Prostate gland (tissue), 2 donors: ENCODE data around the gene UNC13D. TPM values are rescaled to one million over a fixed set of nuclear protein-coding genes. Genes with fewer than 3 reads are reported as not detected.

ENCODE experiments used
- DNase-seq: peaks from one replicate; pipeline ENCODE4 v3.0.0-alpha.2; 2019; ENCODE audit warnings: low spot score
- H3K27ac ChIP-seq, 2 donors: fragments of 200-600 bp; sonication (generic); 2 replicates each; pipeline ENCODE4 v1.5.1; 2017 to 2019
- H3K27me3 ChIP-seq: fragments of 200-600 bp; sonication (generic); replicated peaks from 2 replicates; pipeline ENCODE4 v1.5.1; 2019; ENCODE audit not compliant: insufficient read depth
- H3K36me3 ChIP-seq, 2 donors: fragments of 200-600 bp; sonication (generic); 1 replicate in 1 of 2; 2 replicates in 1 of 2; pipeline versions ENCODE4 v1.5.1 to v1.8.1; 2017 to 2019
- H3K4me1 ChIP-seq: fragments of 200-600 bp; sonication (generic); replicated peaks from 2 replicates; pipeline ENCODE4 v1.5.1; 2019
- H3K4me3 ChIP-seq, 2 donors: fragments of 200-600 bp; sonication (generic); 2 replicates each; pipeline ENCODE4 v1.5.1; 2017 to 2019
- H3K9me3 ChIP-seq: fragments of 200-600 bp; sonication (generic); 2 replicates; pipeline ENCODE4 v1.5.1; 2017
- POLR2A ChIP-seq: fragments of 450-650 bp; IDR thresholded peaks from one replicate; pipeline ENCODE4 v1.6.1; 2016; ENCODE audit warnings: antibody characterized with exemption, mild to moderate bottlenecking
- POLR2AphosphoS5 ChIP-seq: sonication (generic); formaldehyde crosslinking; IDR thresholded peaks from one replicate; pipeline ENCODE4 v1.6.1; 2017; ENCODE audit warnings: antibody characterized with exemption
- WGBS: methylation state at CpG from one replicate; pipeline ENCODE4 v1.1.5; 2018; 5-methylcytosine and 5-hydroxymethylcytosine counted together
- intact Hi-C: fragments of 100-400 bp; cut with DNase I; formaldehyde crosslinking; loops from one replicate; pipeline ENCODE4 v1.14.2; 2022
- total RNA-seq, 2 donors: library from RNA; depleted of rRNA; stranded (reverse); fragments of >200 nt; gene quantifications; one replicate each; pipeline ENCODE4 v1.1.0, GENCODE V29; 2016
- TF ChIP-seq, protein P1 (sequence below), 4 experiments: fragments of 200-600 bp in 2 of 4; fragments of 450-650 bp in 2 of 4; sonication (generic) in 2 of 4; IDR thresholded peaks; 1 replicate in 3 of 4; 2 replicates in 1 of 4; pipeline ENCODE4 v1.5.1; 2016 to 2019; ENCODE audit warnings: antibody characterized with exemption in 4 of 4, mild to moderate bottlenecking in 2 of 4, moderate library complexity in 2 of 4

UNC13D gene
- total RNA-seq, 2 donors from 2014 or later = 2.9 to 16.2 TPM

DNA sequence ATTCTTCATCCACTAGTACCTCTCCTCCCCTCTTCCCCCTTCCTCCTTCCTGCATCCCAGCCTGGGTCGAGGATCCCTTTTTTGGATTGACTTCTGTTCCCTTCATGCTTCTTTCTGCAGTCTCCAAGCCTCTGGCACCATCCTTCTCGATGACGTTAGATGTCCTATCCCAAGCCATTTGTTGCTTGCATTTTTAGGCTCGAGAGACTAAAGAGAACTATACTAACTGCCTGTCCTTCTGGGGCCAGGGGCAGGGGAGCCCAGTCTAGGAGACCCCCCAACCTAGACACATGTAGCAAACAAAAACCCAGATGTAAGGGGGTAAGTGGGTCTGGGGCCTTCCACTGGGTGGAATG, 35.7 kb downstream of the UNC13D start:
- intact Hi-C loops = no loop called here
- 34% methylated on average over 4 of the region's 4 CpGs for WGBS
- Histone ChIP-seq H3K4me3 (no peak overlapping the region), H3K9me3 (no peaks in the 10 kb centered on the region), H3K36me3 (peaks cover 0 to 17% of the 10 kb centered on the region in 2 donors), H3K27me3 (no peaks in the 10 kb centered on the region), H3K27ac (peak overlapping the region; percentile 1 to 50), H3K4me1 (no peaks in the 10 kb centered on the region)
- TF ChIP-seq POLR2AphosphoS5 = no peak
- TF ChIP-seq, protein P1, sequence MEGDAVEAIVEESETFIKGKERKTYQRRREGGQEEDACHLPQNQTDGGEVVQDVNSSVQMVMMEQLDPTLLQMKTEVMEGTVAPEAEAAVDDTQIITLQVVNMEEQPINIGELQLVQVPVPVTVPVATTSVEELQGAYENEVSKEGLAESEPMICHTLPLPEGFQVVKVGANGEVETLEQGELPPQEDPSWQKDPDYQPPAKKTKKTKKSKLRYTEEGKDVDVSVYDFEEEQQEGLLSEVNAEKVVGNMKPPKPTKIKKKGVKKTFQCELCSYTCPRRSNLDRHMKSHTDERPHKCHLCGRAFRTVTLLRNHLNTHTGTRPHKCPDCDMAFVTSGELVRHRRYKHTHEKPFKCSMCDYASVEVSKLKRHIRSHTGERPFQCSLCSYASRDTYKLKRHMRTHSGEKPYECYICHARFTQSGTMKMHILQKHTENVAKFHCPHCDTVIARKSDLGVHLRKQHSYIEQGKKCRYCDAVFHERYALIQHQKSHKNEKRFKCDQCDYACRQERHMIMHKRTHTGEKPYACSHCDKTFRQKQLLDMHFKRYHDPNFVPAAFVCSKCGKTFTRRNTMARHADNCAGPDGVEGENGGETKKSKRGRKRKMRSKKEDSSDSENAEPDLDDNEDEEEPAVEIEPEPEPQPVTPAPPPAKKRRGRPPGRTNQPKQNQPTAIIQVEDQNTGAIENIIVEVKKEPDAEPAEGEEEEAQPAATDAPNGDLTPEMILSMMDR (IDR thresholded peaks at IDR 0.05) = no peak
- TF ChIP-seq POLR2A = no peak
- no peak for DNase-seq

DNA sequence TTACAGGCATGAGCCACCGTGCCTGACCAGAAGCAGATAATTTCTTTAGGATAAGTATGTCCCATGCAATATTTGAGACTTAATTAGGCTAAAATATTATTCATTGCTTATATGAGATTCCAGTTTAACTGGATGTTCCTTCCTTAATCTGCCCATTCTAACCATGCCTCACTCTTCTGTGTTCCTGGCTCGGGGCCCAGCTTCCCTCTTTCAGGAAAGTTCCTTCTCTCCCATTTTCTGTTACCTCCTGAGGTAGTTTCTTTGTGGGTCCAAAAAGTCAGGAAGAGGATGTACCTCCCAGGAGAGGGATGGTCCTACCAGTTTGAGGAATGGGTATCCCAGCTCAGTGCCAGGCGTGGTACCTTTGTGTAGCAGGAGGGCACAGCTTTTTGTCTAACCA, 36.3 kb downstream of the UNC13D start:
- 90% methylated on average over 3 of the region's 3 CpGs for WGBS
- DNase-seq = no peak
- peaks cover 0 to 10% of the 10 kb centered on the region in 2 donors for H3K36me3 ChIP-seq
- intact Hi-C loops = no loop called here
- no peaks in the 10 kb centered on the region for H3K27me3 ChIP-seq
- H3K4me3 ChIP-seq = no peak overlapping the region
- H3K4me1 ChIP-seq = no peaks in the 10 kb centered on the region
- TF ChIP-seq POLR2AphosphoS5 = no peak
- no peak for TF ChIP-seq POLR2A
- TF ChIP-seq, protein P1 (IDR thresholded peaks at IDR 0.05) = no peak
- peak overlapping the region in 1 of 2 donors; percentile 1 for H3K27ac ChIP-seq
- no peaks in the 10 kb centered on the region for H3K9me3 ChIP-seq

DNA sequence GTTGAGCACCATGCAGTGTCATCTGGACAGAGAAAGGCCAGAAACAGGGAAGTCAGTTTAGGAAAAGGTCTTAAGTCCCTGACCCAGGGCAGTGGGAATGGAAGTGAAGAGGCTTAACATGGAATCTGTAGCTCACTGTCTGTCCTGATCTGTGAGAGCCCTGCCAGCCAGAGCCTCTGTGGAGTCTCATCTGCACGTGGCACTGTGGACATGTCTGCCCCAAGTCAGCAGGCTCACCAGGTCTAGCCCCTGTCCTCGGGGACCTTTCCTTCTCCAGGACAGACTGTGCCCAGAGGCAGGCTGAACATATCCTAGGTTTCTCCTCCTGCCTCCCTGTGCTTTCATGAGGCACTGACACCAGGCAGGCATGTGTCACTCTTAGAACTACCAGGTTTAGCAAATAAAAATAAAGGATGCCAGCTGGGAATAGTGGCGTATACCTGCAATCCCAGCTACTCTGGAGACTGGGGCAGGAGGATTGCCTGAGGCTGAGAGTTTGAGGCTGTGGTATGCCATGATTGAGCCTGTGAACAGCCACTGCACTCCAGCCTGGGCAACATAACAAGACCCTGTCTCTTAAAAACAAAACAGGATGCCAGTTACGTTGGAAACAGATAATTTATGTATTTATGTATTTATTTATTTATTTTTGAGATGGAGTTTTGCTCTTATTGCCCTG, 37.2 kb downstream of the UNC13D start:
- DNase-seq = no peak
- no peak overlapping the region for H3K27ac ChIP-seq
- TF ChIP-seq POLR2AphosphoS5 = no peak
- TF ChIP-seq POLR2A = no peak
- TF ChIP-seq, protein P1 (IDR thresholded peaks at IDR 0.05) = no peak
- WGBS = 83% methylated on average over 4 of the region's 4 CpGs
- no peaks in the 10 kb centered on the region for H3K27me3 ChIP-seq
- intact Hi-C loops = no loop called here
- H3K36me3 ChIP-seq = peaks cover 0 to 1% of the 10 kb centered on the region in 2 donors
- H3K4me3 ChIP-seq = no peak overlapping the region
- H3K4me1 ChIP-seq = no peaks in the 10 kb centered on the region
- no peaks in the 10 kb centered on the region for H3K9me3 ChIP-seq

DNA sequence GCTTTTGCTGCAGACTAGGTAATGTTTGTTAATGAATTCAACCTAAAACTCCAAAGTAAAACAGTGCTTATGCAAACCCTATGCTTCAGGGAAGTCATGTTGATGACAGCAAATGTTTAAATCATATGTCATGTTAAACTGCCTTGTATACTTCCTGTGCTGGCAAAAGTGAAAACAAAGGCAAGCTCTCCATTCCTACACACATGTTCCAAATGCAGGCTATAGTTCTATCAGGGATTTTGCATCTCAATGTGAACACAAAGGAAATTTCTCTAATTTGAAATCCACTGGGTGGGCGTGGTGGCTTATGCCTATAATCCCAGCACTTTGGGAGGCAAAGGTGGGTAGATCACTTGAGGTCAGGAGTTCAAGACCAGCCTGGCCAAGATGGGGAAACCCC, 40.3 kb downstream of the UNC13D start:
- Histone ChIP-seq H3K27ac (no peak overlapping the region), H3K4me1 (no peaks in the 10 kb centered on the region), H3K27me3 (no peaks in the 10 kb centered on the region), H3K4me3 (no peak overlapping the region), H3K9me3 (no peaks in the 10 kb centered on the region), H3K36me3 (no peaks in the 10 kb centered on the region)
- WGBS = 92% methylated on average over 1 of the region's 1 CpG
- intact Hi-C loops = no loop called here
- no peak for DNase-seq
- no peak for TF ChIP-seq POLR2AphosphoS5
- TF ChIP-seq POLR2A = no peak
- TF ChIP-seq, protein P1 (IDR thresholded peaks at IDR 0.05) = no peak

DNA sequence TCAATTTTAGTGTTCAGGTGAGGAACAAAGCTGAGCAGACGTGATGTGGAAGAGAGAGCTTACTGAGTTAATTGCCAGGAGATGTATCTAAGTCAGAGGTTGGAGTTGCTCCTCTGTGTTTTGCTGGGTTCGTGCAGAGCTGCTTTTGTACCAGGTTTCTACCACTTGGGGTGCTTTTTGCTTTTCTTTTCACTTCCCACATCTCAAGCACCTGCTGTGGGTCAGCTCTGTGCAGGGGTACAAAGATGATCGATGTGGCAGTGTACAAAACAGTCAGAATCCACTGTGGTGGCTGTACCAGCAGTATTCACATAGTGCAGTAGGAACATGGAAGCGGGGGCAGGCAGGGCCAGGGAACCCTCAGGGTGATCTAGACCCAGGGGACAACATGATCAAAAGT, 44.8 kb downstream of the UNC13D start:
- Histone ChIP-seq H3K27me3 (no peaks in the 10 kb centered on the region), H3K27ac (no peak overlapping the region), H3K4me1 (no peaks in the 10 kb centered on the region), H3K4me3 (no peak overlapping the region), H3K9me3 (no peaks in the 10 kb centered on the region), H3K36me3 (no peaks in the 10 kb centered on the region)
- DNase-seq = no peak
- WGBS = 84% methylated on average over 4 of the region's 4 CpGs
- intact Hi-C loops = no loop called here
- no peak for TF ChIP-seq POLR2A
- TF ChIP-seq, protein P1 (IDR thresholded peaks at IDR 0.05) = no peak
- TF ChIP-seq POLR2AphosphoS5 = no peak
